Uterus (tissue), 4 donors: ENCODE measurements around the gene MRPS22. TPM values are rescaled to one million over a fixed set of nuclear protein-coding genes. Genes with fewer than 3 reads are reported as not detected.

ENCODE experiments used
- DNase-seq, 2 donors: peaks; one replicate each; pipeline ENCODE4 v3.0.0-alpha.2; 2019 to 2020
- H3K27ac ChIP-seq, 2 donors: fragments of 200-600 bp; sonication (generic); 1 replicate in 1 of 2; 2 replicates in 1 of 2; pipeline ENCODE4 v1.5.1; 2016 to 2018
- H3K27me3 ChIP-seq, 2 donors: fragments of 200-600 bp; sonication (generic); one replicate each; pipeline ENCODE4 v1.5.1; 2018 to 2019; ENCODE audit warnings: control low read depth in 1 of 2
- H3K36me3 ChIP-seq, 2 donors: fragments of 200-600 bp; sonication (generic); one replicate each; pipeline ENCODE4 v1.5.1; 2019; ENCODE audit warnings: control low read depth in 1 of 2
- H3K4me1 ChIP-seq, 2 donors: fragments of 200-600 bp; sonication (generic); one replicate each; pipeline ENCODE4 v1.5.1; 2018 to 2019; ENCODE audit warnings: control low read depth in 1 of 2
- H3K4me3 ChIP-seq, 2 donors: fragments of 200-600 bp; sonication (generic); 1 replicate in 1 of 2; 2 replicates in 1 of 2; pipeline ENCODE4 v1.5.1; 2018 to 2019; ENCODE audit warnings: mild to moderate bottlenecking in 1 of 2
- H3K9me3 ChIP-seq, 2 donors: fragments of 200-600 bp; sonication (generic); one replicate each; pipeline ENCODE4 v1.5.1; 2019; ENCODE audit warnings: control low read depth in 1 of 2
- POLR2A ChIP-seq, 2 donors: fragments of 450-650 bp; IDR thresholded peaks; one replicate each; pipeline ENCODE4 v1.6.1; 2016; ENCODE audit warnings: antibody characterized with exemption in 2 of 2, mild to moderate bottlenecking in 1 of 2, moderate library complexity in 1 of 2
- intact Hi-C: fragments of 100-400 bp; cut with DNase I; formaldehyde crosslinking; loops from one replicate; pipeline ENCODE4 v1.15.1; 2023; ENCODE audit warnings: low total_unique reads
- total RNA-seq, 4 donors: library from RNA; depleted of rRNA in 3 of 4; stranded (reverse); fragments of >200 nt in 3 of 4; gene quantifications; one replicate each; pipeline versions ENCODE4 v1.1.0 to v1.2.4, GENCODE V29; 2014 to 2023
- TF ChIP-seq, protein P1 (sequence below), 4 experiments: fragments of 200-600 bp in 2 of 4; fragments of 450-650 bp in 2 of 4; sonication (generic) in 2 of 4; IDR thresholded peaks; one replicate each; pipeline ENCODE4 v1.5.1; 2016 to 2019; ENCODE audit warnings: antibody characterized with exemption in 4 of 4, mild to moderate bottlenecking in 2 of 4, moderate library complexity in 1 of 4
- donor health status: DM: yes; HTN: yes; CAD: no.

MRPS22 gene
- total RNA-seq, 4 donors from 2014 or later: 47.8 to 118 (median 76.5) TPM

DNA sequence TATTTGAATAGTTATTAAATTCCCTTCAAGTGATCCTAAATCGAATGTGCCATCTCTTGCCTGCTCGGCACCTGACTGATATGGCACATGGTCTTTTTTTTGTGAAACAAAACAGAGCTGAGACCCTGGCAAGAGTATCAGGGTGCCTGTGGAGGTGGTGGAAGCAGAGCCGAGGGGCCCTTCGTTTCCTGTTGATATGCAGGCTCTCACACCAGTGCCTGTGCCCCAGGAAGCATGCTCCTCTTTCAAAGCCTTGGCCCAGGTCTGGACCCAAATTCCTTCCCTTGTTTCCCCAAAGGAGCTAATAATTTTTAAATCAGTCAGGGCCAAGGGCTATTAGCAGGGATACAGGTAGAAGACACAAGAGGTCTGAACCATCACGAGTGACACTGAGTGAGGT, 21.5 kb upstream of the MRPS22 start:
- Histone ChIP-seq H3K4me3 (no peak overlapping the region), H3K27ac (no peak overlapping the region), H3K9me3 (no peaks in the 10 kb centered on the region), H3K36me3 (no peaks in the 10 kb centered on the region), H3K4me1 (no peaks in the 10 kb centered on the region), H3K27me3 (no peaks in the 10 kb centered on the region)
- intact Hi-C loops: loop anchor here (10.0 kb wide), 2 partner anchors 218 to 378 kb away; partner anchors contain the start of genes FOXL2 and FOXL2NB
- TF ChIP-seq, protein P1, sequence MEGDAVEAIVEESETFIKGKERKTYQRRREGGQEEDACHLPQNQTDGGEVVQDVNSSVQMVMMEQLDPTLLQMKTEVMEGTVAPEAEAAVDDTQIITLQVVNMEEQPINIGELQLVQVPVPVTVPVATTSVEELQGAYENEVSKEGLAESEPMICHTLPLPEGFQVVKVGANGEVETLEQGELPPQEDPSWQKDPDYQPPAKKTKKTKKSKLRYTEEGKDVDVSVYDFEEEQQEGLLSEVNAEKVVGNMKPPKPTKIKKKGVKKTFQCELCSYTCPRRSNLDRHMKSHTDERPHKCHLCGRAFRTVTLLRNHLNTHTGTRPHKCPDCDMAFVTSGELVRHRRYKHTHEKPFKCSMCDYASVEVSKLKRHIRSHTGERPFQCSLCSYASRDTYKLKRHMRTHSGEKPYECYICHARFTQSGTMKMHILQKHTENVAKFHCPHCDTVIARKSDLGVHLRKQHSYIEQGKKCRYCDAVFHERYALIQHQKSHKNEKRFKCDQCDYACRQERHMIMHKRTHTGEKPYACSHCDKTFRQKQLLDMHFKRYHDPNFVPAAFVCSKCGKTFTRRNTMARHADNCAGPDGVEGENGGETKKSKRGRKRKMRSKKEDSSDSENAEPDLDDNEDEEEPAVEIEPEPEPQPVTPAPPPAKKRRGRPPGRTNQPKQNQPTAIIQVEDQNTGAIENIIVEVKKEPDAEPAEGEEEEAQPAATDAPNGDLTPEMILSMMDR (IDR thresholded peaks at IDR 0.05): no peak
- TF ChIP-seq POLR2A (IDR thresholded peaks at IDR 0.05): no peak
- no peak for DNase-seq

DNA sequence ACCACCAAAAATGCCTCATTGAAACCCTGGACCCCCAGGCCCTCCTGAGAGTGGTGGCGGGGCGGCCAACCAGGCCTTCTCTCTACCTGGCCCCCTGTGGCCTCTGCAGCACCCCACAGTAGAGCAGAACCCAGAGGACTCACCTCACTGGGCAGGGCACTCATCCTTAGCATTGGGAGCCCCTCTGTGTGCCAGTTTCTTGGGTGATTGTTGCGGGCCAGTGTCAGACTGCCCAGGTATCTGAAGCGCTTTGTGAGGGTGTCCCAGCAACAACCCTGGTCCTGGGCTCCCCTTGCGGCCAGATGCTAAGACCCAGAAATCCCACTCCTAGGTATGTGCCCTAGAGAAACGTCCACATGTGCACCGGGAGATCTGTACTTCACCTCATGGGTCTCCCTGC, 20.7 kb upstream of the MRPS22 start:
- no peak for DNase-seq
- Histone ChIP-seq H3K4me1 (no peaks in the 10 kb centered on the region), H3K36me3 (no peaks in the 10 kb centered on the region), H3K27ac (no peak overlapping the region), H3K27me3 (no peaks in the 10 kb centered on the region), H3K4me3 (no peak overlapping the region), H3K9me3 (no peaks in the 10 kb centered on the region)
- TF ChIP-seq POLR2A (IDR thresholded peaks at IDR 0.05): no peak
- TF ChIP-seq, protein P1 (IDR thresholded peaks at IDR 0.05): no peak
- intact Hi-C loops: loop anchor here (10.0 kb wide), 2 partner anchors 218 to 378 kb away; partner anchors contain the start of genes FOXL2 and FOXL2NB

DNA sequence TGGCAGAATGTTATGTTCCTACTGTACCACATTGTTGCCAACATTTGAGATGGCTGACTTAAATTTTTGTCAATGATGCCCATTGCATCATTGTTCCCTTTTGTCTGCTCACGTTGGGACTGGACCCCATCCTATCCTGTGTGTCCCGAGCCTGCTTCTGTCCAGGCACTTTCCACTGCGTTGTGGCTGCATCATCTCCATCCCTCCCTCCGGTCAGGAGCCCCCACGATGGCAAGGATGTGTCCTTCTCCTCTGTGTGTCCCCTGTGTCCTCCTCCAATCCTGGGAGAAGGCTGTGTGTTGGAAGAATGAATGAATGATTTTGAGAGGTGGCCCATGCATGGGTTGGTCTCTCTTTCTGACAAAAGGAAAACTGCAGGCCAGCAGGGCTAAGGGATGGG, 19.4 kb upstream of the MRPS22 start:
- H3K27me3 ChIP-seq: no peaks in the 10 kb centered on the region
- no peak overlapping the region for H3K4me3 ChIP-seq
- no peaks in the 10 kb centered on the region for H3K4me1 ChIP-seq
- no peak for DNase-seq
- TF ChIP-seq, protein P1 (IDR thresholded peaks at IDR 0.05): no peak
- no peak for TF ChIP-seq POLR2A (IDR thresholded peaks at IDR 0.05)
- intact Hi-C loops: loop anchor here (10.0 kb wide), 2 partner anchors 220 to 380 kb away; partner anchors contain the start of genes FOXL2 and FOXL2NB
- no peak overlapping the region for H3K27ac ChIP-seq
- H3K9me3 ChIP-seq: no peaks in the 10 kb centered on the region
- no peaks in the 10 kb centered on the region for H3K36me3 ChIP-seq

DNA sequence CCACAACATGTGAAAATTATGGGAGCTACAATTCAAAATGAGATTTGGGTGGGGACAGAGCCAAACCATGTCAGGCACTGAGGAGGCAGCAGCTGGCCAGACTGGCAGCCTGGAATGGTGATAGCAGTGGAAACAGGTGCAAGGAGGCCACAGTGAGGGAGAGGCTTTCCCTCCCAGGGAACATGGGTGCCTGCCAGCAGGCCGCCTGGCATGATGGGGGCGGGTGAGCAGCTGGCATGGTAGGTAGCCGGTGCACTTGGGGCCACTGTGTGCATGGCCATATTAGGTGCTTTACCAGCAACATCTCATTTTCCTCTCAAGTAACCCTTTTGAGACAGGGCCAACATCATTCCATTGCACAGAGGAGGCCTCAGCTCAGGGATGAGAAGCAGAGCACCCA, 18.3 kb upstream of the MRPS22 start:
- DNase-seq: no peak
- Histone ChIP-seq H3K36me3 (no peaks in the 10 kb centered on the region), H3K27ac (no peak overlapping the region), H3K4me3 (no peak overlapping the region), H3K4me1 (no peaks in the 10 kb centered on the region), H3K9me3 (no peaks in the 10 kb centered on the region), H3K27me3 (no peaks in the 10 kb centered on the region)
- intact Hi-C loops: loop anchor here (10.0 kb wide), 2 partner anchors 221 to 381 kb away; partner anchors contain the start of genes FOXL2 and FOXL2NB
- TF ChIP-seq, protein P1 (IDR thresholded peaks at IDR 0.05): no peak
- TF ChIP-seq POLR2A (IDR thresholded peaks at IDR 0.05): no peak

DNA sequence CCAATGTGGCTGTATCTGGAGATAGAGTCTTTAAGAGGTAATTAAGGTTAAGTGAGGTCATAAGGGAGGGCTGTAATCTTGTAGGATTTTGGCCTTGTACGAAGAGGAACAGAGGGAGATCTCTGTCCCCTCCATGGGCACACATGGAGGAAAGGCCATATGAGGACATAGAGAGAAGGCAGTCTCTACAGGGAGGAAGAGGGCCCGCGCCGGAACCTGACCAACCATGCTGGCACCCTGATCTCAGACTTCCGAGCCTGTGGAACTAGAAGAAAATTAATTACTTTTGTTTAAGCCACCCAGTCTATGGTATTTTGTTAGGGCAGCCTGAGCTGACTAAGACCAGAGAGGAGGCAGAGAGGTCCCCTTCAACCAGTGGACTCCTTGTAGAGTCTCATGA, 17.7 kb upstream of the MRPS22 start:
- TF ChIP-seq, protein P1 (IDR thresholded peaks at IDR 0.05): no peak
- no peak for TF ChIP-seq POLR2A (IDR thresholded peaks at IDR 0.05)

More for the DNA sequence above, 17.7 kb upstream of the MRPS22 start:
- no peaks in the 10 kb centered on the region for H3K4me1 ChIP-seq
- H3K27me3 ChIP-seq: no peaks in the 10 kb centered on the region
- intact Hi-C loops: loop anchor here (10.0 kb wide), 2 partner anchors 221 to 381 kb away; partner anchors contain the start of genes FOXL2 and FOXL2NB
- no peaks in the 10 kb centered on the region for H3K36me3 ChIP-seq
- no peak overlapping the region for H3K27ac ChIP-seq
- no peak overlapping the region for H3K4me3 ChIP-seq
- no peak for DNase-seq
- no peaks in the 10 kb centered on the region for H3K9me3 ChIP-seq
